ENCODE data around the gene ATRAID.
A peak's percentile ranks its signal among the peaks of the same experiment; 100 is the strongest.

The ATRAID gene

GRCh38 chr2:27245626-27246025 is 33.8 kb downstream of the ATRAID start:
- FAIRE-seq: no peak
- DNase-seq (ENCODE audit: extremely low spot score, insufficient read length, low read depth): no peak

DNA sequence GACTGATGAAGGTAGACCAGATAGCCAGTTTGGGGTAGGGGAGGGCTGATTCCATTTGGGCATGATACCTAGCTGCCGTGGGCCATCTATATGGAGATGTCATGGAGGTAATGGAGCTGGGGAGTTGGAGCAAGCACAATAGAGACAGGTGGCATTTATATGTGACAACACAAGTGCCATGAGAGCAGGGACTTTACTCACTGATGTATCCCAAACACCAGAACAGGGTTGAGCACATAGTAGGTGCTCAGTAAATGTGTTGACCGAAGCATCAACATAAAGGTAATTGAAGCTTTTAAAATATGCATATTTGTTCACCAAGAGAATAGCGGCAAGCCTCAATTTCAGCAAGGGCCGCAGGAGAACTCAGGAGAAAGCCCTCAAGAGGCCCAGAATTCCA is 36.1 kb downstream of the ATRAID start:
- DNase-seq (ENCODE audit: extremely low spot score, insufficient read length, low read depth) (no peak), FAIRE-seq (no peak)

DNA sequence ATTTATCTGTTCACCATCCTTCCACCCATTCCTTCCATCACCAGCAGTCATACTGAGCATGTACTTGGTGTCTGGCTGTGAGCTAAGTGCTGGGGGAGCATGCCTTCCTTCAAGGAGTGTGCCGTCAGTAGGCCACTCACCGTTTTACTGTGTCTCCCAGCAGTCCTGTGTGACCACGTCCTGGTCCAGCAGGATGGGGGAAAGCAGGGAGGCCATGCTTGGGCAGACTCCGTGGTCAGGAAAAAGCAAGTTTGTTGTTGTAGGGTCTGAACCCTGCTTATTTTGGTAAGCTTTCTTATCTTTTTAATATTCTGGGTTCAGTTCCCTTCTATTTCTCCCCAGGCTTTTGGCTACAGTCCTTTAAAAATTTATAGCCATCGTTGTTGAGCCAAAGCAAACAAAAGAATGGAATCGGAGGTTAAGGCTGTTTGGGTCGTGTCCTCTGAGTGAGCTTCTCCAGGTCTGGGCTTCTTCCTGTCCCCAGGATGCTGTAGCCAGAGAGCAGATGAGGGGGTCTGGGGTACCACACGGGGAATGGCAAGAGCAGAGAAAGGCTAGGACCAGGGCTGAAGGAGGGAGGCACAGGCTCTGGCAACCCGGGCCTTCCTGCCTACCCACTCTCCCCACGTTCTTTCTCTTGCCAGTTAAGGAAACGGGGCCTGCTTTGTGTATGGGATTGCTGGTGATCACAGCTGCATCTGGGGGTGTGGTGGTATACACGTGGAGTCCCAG is 37.5 kb downstream of the ATRAID start:
- no peak for FAIRE-seq

GRCh38 chr2:27249891-27250651 is 38.2 kb downstream of the ATRAID start:
- FAIRE-seq (no peak), DNase-seq (ENCODE audit: extremely low spot score, insufficient read length, low read depth) (no peak)

More for the DNA sequence above, 37.5 kb downstream of the ATRAID start:
- no peak for DNase-seq (ENCODE audit: extremely low spot score, insufficient read length, low read depth)

DNA sequence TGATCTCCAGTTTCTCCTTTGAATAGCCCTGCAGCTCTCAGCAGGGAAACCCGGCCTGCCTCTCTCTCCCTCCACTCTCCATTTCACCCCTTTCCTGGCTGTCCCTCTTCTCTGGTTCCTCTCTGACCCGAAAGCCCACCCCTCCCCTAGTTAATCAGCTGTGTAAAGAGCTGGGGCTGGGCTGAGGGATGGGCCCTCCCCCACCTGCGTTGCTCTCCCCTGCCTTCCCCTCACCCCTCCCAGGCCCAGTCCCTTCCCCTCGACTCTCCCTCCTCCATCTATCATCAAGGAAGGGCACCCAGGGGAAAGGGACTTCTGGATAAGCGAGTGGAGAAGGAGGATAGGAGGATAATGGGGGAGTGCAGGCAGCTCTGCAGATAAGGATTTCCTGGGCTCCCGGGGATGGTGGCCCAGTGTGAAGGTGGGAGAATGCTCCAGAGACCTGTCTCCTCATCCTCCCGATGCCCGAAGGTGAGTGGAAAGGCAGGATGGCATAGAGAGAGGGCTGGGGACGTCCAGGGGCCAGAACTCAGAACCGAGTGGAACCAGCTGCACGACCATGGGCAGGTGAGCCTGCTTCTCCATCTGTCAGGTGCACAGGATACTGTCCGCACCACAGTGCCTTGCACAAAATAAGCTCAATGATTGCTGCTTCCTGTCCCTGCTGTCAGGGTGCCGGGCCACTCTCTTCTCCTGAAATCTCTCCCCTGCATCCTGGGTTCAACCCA is 39.0 kb downstream of the ATRAID start:
- FAIRE-seq: no peak

DNA sequence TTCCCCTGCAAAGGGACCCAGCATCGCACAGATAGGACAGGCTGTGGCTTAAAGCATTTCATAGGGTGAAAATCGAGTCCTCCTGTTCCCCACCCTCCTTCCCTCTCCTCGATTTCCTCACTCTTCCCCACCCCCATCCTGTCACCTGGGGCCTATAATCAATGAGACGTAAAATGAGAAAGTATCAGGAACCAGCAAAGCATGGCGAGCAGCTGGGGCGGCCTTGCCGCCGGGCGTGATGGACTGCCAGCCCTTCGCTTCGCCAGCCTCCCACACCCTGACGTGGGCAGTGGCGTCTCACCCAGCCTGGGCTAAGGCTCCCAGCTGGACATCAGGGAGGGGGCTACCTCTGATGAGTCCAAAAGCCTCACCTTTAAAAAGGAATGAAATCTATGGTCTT is 39.9 kb downstream of the ATRAID start:
- FAIRE-seq (no peak), DNase-seq (ENCODE audit: extremely low spot score, insufficient read length, low read depth) (no peak)

More for the DNA sequence above, 39.0 kb downstream of the ATRAID start:
- DNase-seq (ENCODE audit: extremely low spot score, insufficient read length, low read depth): no peak

DNA sequence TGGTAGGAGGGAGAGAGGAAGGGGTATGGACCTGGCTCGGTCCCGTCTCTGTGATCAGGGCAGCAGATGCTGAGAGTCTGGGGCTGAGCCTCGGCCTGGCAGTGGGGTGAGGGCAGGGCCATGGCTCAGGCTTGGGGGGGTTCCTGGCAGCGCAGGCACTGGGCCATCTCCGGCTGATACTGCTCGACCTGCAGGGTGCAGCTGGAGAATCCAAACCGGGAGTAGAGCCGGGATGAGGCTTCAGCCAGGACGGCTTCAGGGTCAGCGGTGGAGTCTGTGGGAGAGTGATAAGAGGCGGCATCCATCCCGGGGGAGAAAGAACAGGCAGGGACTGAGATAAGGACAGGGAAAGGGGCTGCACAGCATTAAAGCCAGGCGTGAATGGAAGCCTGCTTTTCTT is 43.3 kb downstream of the ATRAID start:
- DNase-seq (ENCODE audit: extremely low spot score, insufficient read length, low read depth): no peak
- FAIRE-seq: no peak

DNA sequence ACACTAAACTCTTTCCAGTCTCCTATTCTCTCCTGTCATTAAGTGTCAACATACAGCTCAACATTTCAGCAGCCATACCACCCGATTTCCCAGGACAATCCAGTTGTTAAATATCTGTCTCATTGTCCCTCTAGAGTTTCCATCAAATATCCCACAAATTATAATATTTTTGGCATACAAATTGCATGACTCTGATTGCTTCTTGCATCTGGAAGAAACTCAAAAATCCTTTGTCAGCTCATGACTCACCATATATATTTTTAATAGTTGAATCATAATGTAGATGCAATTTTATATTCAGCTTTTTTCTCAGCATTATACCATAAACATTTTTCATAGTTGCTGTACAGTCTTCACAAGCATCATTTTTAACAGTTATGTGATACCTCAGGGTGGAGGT is 43.8 kb downstream of the ATRAID start:
- no peak for FAIRE-seq
- no peak for DNase-seq (ENCODE audit: extremely low spot score, insufficient read length, low read depth)

DNA sequence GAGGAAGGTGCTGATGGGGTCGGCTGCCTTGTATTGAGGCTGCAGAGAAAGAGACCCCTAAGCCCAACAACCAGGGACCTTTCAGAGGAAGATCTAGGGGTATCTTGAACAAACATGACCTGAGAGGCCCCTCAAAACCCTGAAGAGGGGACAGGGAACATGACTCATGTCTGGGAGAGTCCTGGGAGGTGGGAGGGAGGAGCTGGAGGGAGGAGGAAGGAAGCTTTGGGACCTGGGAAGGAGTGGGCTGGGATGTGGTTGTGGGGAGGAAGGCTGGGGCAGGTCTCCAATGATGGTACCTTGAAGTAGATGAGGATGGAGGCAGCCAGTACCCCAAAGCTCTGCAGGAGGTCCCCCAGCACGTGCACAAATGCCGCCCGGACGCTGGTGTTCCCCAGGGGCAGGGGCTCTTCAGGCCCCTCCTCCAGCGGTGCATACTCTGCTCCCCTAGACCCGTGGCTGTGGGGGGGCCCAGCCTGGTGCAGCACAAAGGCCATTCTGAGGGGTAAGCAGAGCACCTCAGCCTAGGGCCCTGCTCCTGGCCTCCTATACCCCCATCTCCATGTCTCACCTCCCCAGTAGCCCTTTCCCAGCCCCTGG is 45.1 kb downstream of the ATRAID start:
- FAIRE-seq (no peak), DNase-seq (ENCODE audit: extremely low spot score, insufficient read length, low read depth) (no peak)

DNA sequence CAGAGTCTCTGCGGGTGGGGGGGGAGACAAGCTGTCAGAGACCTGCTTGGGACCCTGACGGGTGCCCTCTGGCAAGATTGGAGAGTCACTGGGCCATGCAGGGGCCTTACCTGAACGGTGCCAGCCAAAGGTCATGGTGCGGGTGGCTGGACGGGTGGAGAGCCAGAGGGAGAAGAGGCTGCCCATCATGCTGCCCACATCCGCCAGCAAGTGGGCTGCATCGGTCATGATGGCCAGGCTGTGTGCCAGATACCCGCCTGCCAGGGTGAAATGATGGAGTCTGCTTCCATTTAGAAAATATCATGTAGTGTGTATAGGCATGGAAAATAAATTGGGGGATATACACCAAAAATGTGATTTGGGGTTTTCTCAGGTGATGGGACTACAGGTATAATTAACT is 46.2 kb downstream of the ATRAID start:
- no peak for DNase-seq (ENCODE audit: extremely low spot score, insufficient read length, low read depth)
- FAIRE-seq: no peak

GRCh38 chr2:27261241-27261925 is 49.5 kb downstream of the ATRAID start:
- no peak for FAIRE-seq
- DNase-seq (ENCODE audit: extremely low spot score, insufficient read length, low read depth): no peak

DNA sequence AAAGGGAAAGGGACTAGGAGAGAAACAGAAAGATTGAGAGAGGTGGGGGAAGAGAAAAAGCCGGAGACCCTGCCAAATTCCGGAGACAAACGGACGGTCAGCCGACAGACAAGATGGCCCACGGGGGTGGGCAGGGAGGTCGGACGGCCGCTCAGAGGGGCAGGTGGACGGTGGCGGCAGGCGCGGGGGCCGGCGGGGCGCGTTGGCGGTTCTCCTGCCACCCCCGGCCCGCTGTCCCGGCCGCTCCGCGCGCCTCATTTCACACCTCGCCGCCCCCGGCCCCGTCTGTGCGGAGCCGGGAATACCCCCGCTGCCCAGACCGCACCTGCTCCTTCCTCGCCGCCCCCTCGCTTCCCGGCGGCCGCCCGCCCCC is 50.1 kb downstream of the ATRAID start:
- DNase-seq (ENCODE audit: extremely low spot score, insufficient read length, low read depth) (no peak), FAIRE-seq (no peak)

DNA sequence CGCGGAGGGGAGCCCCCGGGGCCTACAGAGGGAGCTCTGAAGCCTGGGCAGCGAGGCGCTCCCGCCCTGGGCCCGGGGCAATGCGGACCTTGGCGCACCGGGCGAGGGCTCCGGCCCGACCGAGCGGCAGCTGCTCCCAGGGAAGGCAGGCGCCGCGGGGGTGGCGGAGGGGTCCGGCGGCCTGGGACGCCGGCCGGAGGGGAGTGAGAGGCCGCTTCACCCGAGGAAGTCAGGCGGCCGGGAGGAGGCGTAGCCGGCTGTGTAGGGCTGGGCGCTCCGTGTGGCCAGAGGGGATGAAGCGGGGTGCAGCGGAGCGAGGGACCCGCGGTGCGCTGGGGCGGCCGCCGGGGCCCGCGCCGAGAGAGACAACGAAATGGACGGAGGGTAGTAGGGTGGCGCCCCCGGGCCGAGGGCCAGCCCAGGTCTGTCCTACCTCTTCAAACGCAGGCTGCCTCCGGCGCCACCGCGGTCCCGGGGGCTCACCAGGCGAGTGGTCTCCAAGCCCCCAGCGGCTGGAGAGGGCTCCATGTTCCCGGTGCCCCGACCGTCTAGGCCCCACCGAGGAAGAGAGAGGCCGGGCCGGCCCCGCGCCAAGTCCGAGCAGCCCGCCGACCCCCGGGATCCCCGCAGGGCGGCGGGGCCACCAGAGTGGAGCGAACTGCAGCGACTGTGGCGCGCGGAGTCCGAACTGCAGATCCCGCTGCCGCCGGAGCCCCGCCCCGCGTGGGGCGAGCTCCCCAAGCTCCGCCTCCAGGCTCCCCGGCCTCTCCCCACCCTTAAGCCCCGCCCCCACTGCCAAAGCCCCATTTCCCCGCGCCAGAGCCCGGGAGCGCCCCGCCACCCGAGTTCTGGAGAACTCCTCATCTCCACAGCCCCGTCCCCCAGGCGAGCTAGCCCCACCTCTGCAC is 50.8 kb downstream of the ATRAID start, which contains the start of gene SLC30A3:
TSS of gene SLC30A3 (minus strand) at position 669 of the 908 bp plus-strand sequence. CDS start at position 528, 141 bp downstream.
- FAIRE-seq: no peak

GRCh38 chr2:27263287-27264252 is 51.7 kb downstream of the ATRAID start:
- DNase-seq (ENCODE audit: extremely low spot score, insufficient read length, low read depth) (no peak), FAIRE-seq (no peak)

More for the DNA sequence above, 50.8 kb downstream of the ATRAID start, which contains the start of gene SLC30A3:
- DNase-seq (ENCODE audit: extremely low spot score, insufficient read length, low read depth): peak; percentile 77

DNA sequence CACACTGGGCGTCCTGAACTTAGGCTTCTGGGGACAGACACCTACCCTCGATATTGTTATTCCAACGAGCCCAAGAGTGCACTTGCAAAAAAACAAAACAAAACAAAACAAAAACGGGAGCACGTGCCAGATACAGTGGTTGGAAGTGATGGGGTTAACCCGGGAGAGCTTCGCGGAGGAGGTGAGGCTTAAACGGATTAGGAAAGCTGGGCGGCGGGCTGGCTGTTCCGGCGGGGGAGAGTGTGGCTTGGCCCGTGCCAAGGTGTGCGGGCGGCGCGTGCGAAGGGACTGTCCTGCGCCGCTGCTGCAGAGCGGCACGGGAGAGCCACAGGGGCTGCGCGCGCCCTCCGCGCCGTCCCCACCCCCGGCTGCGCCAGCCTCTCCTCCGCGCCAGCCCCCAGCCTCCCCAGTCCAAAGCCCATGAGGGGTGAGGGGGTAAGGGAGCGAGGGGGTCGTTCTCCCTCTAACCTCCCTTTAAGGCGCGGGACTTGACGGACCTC is 52.5 kb downstream of the ATRAID start:
- DNase-seq (ENCODE audit: extremely low spot score, insufficient read length, low read depth): no peak
- FAIRE-seq: no peak

GRCh38 chr2:27264753-27265535 is 53.1 kb downstream of the ATRAID start:
- DNase-seq (ENCODE audit: extremely low spot score, insufficient read length, low read depth) (peak; percentile 53), FAIRE-seq (peak; percentile 61)

- FAIRE-seq: no peak
Measured at GRCh38 chr2:27265536-27265870, 53.7 kb downstream of the ATRAID start.

More at GRCh38 chr2:27265536-27265870, 53.7 kb downstream of the ATRAID start:
- no peak for DNase-seq (ENCODE audit: extremely low spot score, insufficient read length, low read depth)

Measured in GM18507 (cell line).